ENCODE measurements around the gene NOA1. TPM values are rescaled to one million over a fixed set of nuclear protein-coding genes. Genes with fewer than 3 reads are reported as not detected.

NOA1 gene
- total RNA-seq (2022; extraction: Qiagen RNA extraction; ENCODE audit: low read depth): 14.4 to 17.0 TPM (median 16.1 TPM) in 5 replicates

GRCh38 chr4:56977321-56978012, at the start of gene NOA1:
Gene NOA1 (minus strand): TSS chr4:56977606. CDS start chr4:56977585, 21 bp downstream.

GRCh38 chr4:56978750-56979303, 1.4 kb upstream of the NOA1 start, which contains the start of gene POLR2B:
Gene POLR2B (plus strand): TSS chr4:56978896. CDS start chr4:56978986, 90 bp downstream.

Other genes starting within 250 kb of the NOA1 start
- gene SPINK2, start 155.9 kb downstream of the NOA1 start, total RNA-seq (2022; extraction: Qiagen RNA extraction; ENCODE audit: low read depth): not detected in 5 replicates
- gene REST, start 69.7 kb downstream of the NOA1 start, total RNA-seq (2022; extraction: Qiagen RNA extraction; ENCODE audit: low read depth): 6.8 to 9.4 TPM (median 7.4 TPM) in 5 replicates
- gene POLR2B, start 1.3 kb upstream of the NOA1 start, total RNA-seq (2022; extraction: Qiagen RNA extraction; ENCODE audit: low read depth): 69.7 to 79.2 TPM (median 70.1 TPM) in 5 replicates
- gene IGFBP7, start 132.8 kb upstream of the NOA1 start, total RNA-seq (2022; extraction: Qiagen RNA extraction; ENCODE audit: low read depth): 191 to 299 TPM (median 243 TPM) in 5 replicates

Measured in A549 treated with CpdA at 1 μM for 4 hours (cell line).